ENCODE measurements around the gene KCNH3.

Gene KCNH3

DNA sequence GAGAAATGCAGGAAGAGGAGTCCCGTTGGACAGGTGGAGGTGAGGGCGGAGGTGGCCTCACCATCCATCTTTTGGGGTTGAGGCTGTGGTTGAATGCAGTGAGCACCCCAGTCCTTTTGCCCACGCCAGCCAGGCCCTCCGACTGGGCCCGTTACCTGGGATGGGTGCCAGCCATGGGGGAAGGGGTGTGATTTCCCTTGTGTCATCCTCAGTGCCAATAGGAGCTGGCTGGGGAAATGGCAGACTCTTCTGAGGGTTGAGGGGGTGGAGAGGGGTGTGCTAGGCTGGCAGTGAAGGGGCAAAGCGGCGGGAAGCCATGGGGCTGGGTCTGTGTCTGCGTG, 9.6 kb downstream of the KCNH3 start:
- no peak for DNase-seq

DNA sequence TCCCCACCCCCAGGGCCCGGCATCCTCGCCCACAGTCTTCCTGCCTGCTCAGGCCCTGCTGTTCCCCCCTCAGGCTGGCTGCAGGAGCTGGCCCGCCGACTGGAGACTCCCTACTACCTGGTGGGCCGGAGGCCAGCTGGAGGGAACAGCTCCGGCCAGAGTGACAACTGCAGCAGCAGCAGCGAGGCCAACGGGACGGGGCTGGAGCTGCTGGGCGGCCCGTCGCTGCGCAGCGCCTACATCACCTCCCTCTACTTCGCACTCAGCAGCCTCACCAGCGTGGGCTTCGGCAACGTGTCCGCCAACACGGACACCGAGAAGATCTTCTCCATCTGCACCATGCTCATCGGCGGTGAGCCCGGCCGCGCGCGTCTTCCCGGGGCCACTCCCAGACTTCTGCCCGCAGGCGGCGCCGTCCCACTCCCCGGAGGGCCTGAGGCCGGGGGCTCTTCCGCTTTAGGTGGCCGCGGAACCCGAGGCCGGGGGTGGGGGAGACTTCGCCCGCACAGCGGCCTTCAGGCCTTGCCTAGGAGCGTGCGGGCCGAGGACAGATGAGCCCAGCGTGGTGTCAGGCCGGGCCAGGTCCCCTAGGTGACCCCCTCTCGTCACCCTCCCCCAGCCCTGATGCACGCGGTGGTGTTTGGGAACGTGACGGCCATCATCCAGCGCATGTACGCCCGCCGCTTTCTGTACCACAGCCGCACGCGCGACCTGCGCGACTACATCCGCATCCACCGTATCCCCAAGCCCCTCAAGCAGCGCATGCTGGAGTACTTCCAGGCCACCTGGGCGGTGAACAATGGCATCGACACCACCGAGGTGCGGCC, 10.2 kb downstream of the KCNH3 start:
- DNase-seq, result no peak

DNA sequence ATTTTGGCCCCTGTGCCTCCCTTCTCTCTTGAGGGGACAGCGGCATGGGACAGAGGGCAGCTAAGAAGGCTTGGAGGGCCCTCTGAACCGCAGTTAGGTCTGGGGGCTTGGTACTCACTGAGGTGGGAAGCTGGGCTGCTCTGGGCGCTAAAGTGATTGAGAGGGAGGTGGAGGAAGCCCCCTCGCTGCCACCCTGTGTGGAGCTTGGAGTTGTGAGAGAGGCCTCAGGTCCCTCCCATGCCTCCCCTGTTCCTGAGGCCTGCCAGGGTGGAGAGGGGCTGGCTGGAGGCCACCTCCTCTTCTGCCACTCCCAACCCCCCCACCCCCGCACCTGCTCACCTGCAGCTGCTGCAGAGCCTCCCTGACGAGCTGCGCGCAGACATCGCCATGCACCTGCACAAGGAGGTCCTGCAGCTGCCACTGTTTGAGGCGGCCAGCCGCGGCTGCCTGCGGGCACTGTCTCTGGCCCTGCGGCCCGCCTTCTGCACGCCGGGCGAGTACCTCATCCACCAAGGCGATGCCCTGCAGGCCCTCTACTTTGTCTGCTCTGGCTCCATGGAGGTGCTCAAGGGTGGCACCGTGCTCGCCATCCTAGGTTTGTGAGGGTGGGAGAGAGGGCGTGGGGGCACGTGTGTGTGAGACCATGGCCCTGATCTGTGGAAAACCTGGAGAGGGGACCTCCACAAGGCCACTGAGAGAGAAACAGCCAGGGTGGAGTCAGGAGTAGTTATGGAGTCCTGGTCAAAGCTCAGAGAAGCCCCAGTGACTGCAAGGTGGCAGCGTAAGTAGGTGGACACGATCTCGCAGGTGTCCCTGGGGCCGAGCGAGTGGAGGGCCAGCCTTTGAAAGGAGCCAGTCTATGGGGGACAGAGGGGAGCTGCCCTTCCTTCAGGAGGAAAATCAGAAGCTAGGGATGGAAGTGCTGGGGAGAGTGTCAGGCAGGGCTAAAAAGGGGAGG, 11.2 kb downstream of the KCNH3 start:
- no peak for DNase-seq

DNA sequence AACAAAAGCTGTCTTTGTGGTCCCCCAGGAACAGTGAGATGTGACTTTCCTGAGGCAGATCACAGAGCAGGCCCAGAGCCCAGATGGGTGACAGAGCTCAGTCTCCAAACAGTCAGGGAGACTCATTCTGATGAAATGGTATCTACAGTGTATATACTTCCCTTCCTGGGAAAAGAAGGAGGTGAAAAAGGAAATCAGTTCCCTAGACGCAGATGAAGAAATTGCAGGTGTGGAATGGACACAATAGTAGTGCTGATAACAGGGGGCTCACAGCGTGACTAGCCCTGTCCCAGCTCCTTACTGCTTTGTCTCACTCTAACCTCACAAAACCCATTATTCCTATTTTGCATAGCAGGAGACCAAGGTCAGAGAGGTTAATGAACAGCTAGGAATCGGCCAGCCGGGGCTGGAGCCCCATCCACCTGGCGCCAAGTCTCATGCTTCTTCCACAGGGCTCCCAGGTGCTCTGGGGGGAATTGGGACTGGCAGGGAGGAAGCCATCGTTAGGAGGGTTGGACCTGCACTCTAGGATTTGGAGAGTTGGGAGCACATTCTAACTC, 11.9 kb downstream of the KCNH3 start:
- no peak for DNase-seq

DNA sequence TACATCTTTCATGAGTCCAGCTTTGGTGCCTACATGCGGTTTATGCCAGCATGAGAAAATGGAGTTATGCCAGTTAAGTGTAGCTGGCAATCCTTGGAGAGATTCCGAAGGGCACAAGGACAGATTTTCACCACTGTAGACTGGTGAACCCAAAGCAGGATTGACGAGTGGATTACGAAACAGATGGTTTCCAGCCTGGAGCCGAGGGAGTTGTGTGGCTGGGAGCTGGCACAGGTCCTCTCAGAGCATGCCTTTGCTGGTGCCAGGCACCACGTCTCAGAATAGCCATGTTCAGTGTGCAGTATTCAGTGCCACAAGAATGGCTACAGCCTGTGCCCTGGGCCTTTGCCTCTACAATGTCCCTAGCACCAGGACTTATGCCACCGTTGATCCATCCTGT, 13.2 kb downstream of the KCNH3 start:
- DNase-seq, result no peak

DNA sequence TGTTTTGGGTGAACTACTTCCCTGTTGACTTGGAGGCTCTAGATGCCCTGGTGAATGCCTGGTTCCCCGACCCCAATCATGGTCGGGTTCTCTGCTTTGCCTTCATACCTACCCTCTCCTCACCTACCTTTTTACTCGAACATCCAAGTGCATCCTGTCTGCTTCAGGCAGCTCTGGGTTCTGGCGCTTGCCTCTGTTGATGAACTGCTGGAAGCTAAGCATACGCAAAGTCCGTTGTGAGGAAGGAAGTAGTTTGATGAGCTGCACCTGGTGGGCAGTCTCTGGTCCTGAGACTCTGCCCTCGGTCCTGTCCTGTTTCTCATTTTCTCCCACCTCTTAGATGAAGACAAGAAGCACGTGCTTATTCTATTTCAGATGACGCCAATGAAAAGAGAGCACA, 13.6 kb downstream of the KCNH3 start:
- DNase-seq, result no peak

DNA sequence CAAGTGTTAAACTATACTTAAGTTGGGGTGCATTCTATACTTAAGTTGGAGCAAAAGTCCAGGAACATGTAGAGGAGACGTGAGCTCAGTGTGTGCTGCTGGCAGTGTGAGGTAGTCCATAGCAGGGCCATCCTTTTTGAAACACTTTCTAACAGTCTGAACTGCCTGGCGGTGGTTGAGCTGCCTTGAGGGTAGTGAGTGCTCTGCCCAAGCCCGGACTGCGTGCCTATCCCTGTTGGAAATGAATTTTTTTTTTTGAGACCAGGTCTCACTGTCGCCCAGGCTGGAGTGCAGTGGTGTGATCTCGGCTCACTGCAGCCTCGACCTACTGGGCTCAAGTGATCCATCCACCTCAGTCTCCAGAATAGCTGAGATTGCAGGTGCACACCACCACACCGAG, 14.1 kb downstream of the KCNH3 start:
- no peak for DNase-seq

DNA sequence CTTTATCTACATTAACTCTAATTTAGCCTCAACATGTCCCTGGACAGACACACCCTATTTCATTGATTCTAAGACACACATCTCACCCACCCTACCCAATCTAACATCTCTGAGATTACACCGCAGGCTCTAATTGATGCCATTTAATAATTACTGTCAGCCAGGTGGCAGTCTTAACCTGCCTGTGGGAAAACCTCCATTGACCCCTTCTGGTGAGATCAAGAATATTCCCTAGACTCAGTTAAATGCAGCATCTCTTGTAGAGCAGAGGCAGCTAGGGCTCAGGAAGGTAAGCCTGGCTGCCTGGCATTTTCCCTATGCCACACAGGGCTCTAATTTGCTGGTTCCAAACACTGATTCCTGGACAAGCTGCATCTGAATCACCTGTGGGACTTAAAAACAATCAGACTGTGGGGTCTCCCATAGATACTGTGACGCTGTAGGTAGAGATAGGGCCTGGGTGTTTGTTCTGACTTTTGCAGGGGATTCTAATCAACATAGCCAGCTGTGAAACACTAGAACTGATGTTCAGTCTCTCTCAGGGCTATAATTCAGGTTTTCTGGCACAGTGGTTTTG, 14.8 kb downstream of the KCNH3 start:
- DNase-seq, result no peak

DNA sequence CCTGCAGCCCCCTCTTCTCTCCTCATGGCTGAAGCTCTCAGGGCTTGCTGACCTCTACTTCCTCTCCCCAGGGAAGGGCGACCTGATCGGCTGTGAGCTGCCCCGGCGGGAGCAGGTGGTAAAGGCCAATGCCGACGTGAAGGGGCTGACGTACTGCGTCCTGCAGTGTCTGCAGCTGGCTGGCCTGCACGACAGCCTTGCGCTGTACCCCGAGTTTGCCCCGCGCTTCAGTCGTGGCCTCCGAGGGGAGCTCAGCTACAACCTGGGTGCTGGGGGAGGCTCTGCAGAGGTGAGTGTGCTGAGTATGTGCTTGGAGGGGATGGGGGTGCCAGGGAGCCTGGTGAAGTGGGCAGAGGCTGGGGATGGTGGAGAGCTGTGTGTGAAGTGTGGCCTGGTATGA, 15.4 kb downstream of the KCNH3 start:
- DNase-seq, result no peak

DNA sequence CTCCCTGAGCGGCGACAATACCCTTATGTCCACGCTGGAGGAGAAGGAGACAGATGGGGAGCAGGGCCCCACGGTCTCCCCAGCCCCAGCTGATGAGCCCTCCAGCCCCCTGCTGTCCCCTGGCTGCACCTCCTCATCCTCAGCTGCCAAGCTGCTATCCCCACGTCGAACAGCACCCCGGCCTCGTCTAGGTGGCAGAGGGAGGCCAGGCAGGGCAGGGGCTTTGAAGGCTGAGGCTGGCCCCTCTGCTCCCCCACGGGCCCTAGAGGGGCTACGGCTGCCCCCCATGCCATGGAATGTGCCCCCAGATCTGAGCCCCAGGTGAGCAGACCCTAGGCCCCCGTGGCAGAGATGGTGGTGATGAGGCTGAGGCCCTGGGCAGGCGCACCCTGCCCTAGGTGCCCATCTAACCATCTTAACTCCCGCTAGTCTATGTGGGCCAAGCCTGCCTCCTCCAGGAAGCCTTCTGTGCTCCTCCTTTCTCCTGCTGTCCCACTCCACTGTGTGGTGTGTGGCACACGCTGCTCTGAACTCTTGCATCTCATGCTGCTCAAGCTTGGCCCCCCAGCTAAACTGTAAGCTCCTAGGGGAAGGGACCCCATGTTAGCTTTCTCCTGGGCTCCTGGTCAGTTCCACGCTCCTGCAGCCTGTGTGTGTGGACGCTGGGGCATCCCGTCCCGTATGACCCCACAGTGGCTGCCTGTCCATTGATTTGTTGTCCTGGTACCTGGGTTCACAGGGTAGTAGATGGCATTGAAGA, 17.0 kb downstream of the KCNH3 start:
- no peak for DNase-seq

DNA sequence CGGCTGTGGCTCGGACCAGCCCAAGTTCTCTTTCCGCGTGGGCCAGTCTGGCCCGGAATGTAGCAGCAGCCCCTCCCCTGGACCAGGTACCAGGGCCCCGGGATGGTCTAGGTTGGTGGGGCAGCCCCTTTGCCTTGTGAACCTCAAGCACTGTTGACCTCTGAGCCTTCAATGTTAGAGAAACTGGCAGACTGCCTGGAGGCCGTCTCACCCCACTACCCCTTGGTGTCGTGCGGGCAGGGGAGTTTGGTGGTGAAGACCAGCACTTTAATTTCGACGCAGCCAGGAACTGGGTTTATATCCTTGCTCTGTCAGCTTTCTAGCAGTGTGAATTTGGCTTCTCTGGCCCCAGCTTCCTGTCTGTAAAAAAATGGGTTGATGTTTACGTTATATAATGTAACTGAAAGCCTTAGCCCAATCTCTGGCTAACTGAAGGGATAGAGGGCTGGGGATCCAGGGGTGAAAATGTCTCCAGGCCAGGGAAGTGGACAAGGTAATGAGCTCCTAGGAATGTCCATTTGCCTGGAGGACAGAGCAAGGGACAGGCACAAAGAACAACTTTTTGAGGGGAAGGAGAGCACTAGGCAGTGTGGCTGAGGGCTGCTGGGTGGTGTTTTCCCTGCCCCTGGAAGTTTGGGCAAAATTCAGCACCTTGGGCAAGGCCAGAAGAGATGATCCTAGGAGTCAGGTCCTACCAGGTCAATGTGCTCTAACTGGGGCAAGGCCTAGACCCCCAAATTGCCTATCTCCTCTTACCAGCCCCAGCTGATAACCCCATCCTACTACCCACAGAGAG, 17.8 kb downstream of the KCNH3 start:
- no peak for DNase-seq

DNA sequence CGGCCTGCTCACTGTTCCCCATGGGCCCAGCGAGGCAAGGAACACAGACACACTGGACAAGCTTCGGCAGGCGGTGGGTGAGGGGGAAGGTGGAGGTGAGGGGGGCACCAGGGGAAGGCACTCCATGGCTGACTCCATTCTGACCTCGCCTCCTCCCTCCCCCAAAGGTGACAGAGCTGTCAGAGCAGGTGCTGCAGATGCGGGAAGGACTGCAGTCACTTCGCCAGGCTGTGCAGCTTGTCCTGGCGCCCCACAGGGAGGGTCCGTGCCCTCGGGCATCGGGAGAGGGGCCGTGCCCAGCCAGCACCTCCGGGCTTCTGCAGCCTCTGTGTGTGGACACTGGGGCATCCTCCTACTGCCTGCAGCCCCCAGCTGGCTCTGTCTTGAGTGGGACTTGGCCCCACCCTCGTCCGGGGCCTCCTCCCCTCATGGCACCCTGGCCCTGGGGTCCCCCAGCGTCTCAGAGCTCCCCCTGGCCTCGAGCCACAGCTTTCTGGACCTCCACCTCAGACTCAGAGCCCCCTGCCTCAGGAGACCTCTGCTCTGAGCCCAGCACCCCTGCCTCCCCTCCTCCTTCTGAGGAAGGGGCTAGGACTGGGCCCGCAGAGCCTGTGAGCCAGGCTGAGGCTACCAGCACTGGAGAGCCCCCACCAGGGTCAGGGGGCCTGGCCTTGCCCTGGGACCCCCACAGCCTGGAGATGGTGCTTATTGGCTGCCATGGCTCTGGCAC, 18.5 kb downstream of the KCNH3 start:
- DNase-seq, result no peak

DNA sequence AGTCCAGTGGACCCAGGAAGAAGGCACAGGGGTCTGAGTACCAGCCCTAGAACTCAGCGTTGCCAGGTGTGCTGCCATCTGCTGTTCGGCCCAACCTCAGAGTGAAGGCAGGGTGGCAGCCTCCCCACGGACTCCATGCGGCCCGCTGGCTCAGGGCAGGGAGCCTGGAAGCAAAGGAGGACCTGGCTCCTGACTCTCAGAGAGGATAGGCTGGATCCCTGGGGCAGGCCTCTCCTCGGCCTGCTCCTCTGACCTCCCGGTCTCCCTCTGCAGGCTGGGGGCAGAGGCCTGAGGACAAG, 19.0 kb downstream of the KCNH3 start:
- DNase-seq, result no peak

DNA sequence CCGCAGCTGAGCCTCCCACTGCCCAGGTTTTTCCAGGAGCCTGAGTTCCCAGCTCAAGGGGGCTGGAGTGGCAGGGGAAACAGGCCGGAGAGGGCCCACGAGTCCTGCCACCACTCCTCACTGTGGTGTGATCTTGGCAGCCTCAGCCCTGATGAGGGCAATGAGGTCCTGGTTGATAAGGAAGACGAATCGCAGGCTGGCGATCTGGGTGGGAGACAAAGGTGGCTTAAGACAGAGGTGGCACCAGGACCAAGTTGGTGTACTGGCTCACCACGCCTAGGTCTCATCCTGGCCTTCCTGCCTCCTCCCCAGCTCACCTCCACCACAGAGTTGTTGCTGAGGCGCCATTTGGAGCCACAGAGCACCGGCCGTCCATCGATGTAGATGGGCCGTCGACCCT, 19.7 kb downstream of the KCNH3 start:
- no peak for DNase-seq

DNA sequence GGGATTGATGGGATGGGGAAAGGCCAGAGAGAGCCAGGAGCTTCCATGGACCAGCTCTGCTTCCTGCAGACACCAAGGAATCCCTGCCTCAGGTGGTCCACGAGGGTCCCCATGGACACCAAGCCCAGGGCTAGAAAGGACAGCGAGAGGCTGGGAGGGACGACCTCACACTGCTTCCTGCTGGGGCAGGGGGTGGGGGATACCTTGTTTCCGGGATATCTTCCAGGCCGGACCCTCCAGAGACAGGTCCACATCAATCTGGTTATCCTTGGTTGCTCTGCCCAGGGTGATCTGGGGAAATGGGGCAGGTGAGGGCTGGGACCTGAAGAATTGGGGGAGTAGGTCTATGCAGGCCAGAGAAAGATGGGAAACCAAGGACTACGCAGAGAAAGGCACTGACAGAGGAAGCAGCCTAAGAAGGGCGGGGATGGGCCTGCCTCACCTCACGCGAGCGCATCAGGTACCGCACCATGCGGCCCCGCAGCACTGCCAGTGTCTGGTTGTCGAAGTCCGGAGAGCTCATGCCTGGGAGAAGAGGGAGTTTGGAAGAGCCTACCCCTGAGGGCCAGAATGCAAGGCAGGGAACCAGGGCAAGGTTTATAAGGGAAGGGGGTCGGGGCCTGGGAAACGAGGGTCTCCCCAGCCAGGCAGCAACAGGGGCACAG, 20.3 kb downstream of the KCNH3 start:
- DNase-seq, result no peak

DNA sequence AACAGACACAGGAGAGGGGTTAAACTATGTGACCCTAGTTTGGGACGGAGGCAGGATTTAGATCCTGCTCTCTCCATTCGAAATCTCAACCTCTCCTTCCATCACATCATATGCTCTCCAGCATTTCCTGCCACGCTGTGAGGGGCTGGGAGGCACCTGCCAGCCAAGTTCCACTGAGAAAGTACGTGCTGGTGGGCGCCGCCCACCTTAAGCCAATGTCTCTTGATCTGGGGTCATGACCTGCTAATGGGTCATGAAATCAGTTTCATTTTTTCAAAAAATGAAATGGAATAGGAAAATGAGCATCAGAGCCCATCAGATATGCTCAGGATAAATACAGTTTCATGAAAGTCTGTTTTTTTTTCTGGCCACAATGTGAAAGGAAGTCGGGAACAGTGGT, 21.9 kb downstream of the KCNH3 start:
- no peak for DNase-seq

DNA sequence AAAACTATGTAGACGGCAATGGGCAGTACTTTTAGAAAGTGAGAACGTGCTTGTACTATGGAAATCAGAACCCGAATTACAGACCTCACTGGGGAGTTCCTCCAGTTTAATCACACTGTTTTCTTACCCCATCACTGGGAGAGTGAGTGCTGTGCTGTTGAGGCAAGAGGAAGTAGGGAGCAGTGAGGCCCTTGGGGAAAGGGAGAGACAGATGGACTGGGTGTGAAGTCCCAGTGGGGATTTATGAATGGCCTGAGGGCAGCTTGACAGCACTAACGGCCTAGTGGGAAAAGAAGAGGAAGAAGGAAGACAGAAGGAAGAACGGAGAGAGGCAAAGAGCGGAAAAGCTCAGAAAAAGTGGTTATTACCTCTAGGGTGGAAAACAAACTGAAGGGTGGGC, 23.4 kb downstream of the KCNH3 start:
- DNase-seq, result no peak

DNA sequence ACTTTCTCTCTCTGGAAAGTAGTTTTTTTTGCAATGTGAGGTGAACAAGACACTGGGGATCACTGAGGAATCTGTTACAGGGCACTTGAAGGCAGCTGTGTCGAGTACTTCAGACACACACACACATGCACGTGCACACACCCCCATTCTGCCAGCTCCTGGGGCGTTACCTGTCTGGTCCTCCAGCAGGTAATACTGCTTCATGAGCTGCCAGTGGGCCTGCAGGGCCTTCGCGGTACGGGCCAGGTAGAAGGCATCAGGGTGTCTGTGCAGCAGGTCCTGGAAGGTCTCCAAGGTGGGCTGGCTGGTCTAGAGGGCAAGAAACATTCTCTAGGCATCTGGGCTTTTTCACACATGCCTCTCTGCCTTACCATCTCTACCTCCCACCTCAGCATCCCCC, 24.0 kb downstream of the KCNH3 start:
- no peak for DNase-seq

DNA sequence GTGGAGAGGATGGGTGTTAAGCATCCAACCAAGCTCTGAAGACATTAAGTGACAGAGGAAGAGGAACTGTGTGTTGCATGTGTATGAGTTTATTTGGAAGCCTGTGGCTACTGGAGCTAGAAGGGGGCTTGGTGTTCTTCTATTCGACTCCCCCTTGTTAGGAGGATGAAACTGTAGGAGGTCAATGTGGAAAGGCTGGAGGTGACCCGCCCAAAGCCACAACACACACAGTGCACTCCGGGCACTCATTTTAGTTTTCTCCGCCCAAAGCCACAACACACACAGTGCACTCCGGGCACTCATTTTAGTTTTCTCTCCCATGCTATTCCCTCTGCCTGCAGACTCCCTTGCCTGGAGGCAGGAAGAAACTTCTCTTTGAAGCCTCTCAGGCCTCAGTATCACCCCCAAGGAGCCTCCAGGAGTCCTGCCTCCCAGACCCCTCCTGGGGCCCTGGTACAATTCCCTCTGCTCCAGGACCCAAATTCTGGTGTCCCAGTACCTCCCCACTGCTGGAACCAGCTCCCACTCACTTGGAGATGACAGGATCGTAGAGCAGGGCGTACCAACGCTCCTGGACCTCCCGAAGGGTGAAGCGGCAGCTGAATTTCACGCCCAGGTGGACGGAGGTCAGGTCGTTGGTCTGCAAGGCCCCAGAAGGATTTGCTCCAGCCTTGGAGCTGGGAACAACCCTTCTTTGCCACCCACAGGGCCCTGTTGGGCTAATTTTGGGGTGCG, 25.3 kb downstream of the KCNH3 start:
- no peak for DNase-seq

All from hippocampal formation (tissue), 2 donors.